ENCODE data around the gene WASF3.

Gene WASF3

DNA sequence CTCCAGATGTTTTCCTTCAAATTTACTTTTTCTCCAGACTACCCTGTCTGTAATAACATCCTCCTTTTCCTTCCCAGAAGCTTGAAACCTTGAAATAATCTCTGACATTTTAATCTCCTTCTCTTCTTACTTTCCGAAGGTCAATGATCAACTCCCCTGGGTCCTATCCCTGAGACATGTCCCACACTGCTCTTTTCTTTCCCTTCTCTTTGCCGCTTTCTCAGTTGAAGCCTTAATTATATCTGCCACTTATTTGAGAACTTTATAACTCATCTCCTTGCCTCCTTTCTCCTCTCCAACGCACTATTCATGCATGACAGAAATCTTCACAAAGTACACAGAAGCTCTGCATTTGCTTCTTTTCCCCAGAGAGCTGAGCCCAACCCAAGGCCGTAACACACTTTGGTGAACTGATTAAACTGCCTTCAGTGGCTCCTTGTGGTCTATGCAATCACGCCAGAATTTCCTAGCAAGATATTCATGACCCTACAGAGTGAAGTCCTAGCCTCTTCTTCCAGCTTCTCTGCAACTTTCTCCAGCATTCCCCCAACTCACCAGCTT, 9.2 kb upstream of the WASF3 start:
- DNase-seq (ENCODE audit: low spot score), result no peak

DNA sequence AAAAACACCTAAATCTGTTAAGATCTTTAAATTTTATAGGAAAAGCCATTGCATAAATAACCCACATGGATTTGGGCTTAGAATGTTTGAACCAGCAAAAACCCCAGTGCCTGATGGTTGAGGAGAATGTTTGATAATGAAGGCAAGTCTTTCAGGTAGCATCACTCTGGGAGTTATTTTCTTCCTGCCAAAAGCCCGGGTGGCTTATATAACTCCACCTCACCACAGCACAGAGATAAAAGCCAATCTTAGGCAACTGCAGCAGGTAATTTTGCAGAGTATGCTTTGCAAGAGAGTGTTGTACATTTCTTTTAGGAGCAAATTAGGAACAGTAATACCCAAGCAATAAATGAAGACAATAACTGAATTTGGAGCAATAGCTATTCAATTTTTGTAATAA, 7.8 kb upstream of the WASF3 start:
- DNase-seq (ENCODE audit: low spot score), result no peak

DNA sequence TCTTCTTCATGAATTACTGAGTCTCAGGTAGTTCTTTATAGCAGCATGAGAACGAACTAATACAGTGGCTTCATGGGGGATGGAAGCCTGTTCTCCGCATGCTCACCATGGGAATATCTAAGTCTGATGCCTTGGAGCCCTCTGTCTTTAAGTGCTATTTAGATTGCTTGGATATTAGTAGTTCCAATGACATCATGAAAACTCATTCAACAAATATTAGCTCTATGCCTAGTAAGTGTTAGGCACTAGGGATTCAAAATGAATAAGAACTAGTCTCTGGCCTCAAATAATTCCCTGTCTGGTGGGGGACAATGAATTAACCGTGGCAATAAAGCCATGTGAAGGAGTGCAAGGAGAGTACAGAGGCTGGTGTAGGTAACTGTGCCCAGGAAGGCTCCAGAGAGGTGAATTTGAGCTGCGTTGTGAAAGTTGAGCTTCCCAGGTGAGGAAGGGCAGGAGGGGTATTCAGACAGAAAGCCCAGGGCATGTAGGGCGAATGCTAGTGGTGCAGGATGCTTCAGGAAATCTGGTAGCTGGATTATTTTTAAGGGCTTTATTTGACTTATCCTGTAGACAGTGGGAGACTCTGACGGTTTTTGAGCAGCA, 6.1 kb upstream of the WASF3 start:
- no peak for DNase-seq (ENCODE audit: low spot score)

DNA sequence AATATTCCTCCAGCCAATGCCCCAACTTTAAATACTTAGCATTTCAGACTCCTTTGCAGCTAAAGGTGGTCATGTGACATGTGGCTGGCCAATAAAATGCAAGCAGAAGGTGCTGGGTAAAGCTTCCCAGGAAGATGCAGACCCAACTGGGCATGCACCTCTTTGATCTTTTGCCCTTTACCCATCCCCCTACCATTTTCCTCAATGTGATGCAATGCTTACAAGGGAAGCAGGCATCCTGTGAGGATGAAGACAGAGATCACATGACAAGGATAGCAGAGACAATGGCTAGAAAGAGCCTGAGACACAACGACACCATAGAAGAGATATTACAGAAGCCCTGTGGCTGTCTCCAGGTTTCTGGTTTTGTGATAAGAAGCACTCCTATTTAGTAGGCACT, 2.1 kb upstream of the WASF3 start:
- DNase-seq (ENCODE audit: low spot score), result no peak

DNA sequence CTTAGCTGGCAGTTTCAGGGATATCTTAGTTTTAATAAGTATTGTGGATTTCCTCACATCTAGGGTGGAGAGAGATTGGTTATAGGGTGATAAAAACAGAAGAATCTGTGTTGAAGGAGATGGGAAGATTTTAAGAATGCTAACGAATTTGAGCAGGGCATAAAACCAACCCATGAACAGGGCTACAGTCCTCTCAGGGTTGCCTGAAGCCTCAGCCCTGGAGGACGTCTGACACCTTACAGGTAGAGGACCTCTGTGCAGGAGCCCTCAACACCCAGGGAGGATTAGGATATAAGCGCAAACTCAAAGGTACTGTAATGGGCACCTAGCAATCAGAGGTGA, 461 bp upstream of the WASF3 start:
- DNase-seq (ENCODE audit: low spot score), result no peak

DNA sequence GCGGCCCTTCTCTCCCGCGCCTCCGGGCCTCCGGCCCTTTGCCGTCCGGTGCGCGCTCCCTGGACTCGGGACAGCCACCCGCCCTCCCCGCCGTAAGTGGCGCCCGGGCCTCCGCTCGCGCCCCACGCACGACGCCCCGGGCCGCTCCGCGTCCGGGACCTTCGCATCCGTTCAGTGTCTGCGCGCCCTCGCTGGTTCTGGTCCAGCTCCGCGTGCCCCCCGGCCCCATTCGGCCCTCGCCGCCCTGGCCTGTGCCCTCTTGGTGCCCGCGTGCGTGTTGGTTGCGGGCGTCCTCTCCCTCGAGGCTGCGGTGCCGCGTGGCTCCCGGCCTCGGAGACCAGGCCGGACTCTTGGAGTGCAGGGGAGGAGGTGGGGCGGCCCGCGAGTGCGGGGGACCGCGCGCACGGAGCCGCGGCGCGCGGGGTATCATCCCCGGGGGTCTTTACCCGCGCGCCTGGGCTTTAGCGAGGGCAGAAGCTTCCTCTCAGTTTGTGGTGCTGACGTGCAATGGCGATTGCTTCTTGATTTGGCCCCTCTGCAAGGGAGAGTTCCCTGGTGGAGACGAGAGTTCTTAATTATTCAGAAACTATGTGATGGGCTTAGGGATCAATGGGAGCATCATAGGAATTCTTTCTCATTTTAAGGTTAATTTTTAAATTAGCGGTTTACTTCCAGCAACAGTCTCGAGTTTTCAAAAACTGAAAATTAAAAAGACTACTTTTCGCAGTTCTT, 757 bp downstream of the WASF3 start:
- no peak for DNase-seq (ENCODE audit: low spot score)

DNA sequence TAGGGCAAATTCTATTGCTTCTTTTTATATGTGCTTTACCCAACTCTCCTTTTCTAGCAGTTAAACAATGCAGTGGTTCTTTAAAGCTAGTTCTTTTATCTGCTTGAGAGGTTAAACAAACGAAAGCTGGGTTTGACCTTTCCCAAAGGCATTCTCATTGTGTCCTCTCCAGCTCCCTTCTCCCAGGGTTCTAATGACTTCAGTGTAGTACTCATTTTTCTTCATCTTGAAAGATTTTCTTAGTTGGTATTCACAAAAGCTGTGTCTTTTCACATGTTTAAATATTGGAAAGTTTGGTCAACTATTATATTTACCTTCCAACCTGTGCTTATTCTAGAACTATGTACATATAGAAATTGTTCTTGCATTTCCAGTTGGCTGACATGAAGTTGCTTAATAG, 1.5 kb downstream of the WASF3 start:
- no peak for DNase-seq (ENCODE audit: low spot score)

DNA sequence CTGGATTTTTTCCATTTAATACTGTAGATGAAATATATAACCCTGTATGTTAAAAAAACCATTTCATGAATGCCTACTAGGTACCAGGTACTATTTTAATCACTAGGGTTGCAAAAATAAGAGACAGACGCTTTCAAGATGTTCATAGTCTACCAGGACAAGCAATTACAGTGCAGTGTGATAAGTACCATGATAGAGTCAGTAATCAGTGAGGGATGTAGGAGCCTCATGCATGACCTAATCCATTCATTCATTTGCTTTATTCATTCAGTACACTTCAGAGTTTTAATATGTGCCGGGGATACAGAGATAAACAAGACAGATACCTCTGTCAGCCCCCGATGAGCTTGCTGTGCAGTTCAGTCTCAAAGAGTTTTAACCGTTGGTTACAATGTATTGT, 3.0 kb downstream of the WASF3 start:
- DNase-seq (ENCODE audit: low spot score), result no peak

DNA sequence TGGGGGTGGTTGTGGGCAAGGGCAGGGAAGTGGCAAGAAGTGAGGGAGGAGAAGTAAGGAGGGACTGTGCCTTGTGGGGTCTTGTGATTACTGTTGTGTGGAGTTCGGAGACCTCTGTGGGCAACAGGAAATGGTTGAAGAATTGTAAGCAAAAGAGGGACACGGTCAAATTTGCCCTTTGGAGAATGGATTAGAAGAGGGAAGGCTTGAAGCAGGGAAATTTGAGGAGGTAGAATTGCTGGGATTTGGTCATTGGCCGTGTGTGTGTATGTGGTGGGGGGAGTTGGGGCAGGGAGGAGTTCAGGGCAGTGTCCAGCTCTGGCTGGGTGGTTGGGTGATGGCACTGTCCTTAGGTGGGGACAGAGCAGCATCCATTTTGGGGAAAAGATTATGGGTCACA, 3.6 kb downstream of the WASF3 start:
- DNase-seq (ENCODE audit: low spot score), result no peak

DNA sequence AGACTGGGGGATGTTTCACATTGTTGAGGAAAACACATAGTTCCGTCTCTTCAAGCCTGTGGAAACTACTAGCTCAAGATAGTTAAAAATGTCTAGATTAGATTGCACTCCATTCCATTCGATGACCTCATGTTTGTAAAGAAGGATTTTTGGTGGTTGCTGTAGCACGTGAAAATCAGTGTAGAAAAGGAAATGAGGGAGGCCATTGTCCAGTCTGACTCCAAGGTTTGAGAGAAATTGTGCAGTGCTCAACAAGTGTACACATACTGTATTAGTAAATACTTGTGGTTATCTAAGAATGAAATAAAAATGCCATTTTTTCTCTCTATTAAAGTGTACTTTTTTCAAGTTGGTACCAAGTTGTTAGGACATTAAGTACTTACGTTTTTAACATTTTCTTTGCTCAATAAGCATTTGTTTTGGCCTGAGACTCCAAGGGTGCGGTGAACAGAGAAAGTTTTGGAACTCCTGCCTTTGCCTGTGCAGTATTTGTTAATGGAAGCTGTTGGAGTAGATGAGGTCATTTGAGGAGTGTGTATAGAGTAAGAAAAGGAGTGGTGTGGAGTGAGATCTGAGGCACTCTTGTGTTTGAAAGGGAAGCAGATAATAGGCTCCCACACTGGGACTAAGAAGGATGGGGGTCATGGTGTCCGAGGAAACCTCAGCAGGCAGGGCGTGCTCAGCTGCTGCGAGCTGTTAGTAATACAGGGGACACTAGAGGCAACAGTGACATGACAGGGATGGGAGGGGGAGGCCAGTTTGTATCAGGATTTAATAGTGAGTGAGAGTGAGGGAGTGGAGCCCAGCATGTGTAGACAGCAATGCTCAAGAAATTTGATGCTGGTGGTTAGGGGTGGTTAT, 4.4 kb downstream of the WASF3 start:
- DNase-seq (ENCODE audit: low spot score), result no peak

DNA sequence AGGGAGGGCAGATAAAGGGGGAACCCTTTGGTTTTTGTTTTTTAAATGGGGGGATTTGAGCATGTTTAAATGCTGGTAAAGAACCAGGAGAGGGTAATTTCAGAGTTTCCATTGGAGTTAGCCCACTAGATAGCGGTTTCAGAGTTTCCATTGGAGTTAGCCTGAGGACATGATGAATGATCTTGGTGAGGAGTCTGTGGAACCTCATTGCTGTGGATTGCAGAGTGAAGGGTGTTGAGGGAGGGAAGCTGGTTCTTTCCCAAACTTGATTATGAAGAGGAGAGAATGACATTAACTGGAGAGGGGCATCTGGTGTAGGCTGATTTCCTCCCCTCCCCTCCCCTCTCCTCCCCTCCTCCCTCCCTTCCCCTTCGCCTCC, 5.0 kb downstream of the WASF3 start:
- DNase-seq (ENCODE audit: low spot score), result no peak

DNA sequence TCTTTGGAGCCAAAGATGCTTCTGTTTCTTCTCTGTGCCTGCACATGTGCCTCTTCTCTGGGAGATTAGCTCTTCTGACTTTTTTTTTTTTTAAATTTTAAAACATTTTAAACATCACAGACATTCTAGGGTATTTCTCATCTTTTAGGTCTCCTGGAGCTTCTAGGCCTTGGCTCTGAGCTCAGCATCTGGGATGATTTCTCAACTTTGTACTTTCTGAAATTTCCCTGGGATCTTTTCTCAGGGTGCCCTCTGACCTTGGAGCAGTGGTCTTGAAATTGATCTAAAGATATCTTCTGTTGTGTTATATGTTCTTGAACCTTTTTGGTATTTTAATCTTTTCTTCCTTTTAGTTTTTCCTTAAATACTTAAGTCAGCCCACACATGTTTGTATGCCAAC, 6.2 kb downstream of the WASF3 start:
- no peak for DNase-seq (ENCODE audit: low spot score)

DNA sequence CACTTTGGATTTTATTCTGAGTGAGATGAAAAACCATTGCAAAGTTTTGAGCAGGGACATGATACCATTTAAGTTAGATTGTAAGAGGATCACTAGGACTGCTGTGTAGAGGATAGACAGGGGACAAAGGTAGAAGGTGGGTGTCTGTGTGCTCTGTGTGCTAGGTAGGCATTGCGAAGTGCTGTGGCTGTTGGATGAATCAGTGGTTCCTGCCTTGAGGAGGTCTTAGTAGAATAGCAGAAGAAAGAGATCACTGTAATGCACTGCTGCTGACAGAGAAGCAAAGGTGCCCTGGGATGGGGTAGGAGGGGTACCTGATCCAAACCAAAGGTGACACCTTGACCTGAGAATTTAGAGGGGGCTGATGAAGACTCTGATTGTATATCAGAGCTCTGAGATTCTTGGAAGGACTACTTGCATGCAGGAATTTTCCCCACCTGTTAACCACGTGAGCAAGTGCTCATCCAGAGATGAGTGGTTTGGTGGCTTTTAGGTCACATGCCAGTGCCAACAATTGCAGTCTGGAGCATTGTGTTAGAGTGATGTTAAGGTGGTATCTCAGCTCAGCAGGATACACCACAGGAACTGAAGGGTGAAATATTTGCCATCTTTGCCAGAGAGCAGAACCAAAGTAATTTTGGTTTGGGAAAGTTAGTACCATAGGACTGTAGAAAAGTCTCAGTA, 10.8 kb downstream of the WASF3 start:
- no peak for DNase-seq (ENCODE audit: low spot score)

DNA sequence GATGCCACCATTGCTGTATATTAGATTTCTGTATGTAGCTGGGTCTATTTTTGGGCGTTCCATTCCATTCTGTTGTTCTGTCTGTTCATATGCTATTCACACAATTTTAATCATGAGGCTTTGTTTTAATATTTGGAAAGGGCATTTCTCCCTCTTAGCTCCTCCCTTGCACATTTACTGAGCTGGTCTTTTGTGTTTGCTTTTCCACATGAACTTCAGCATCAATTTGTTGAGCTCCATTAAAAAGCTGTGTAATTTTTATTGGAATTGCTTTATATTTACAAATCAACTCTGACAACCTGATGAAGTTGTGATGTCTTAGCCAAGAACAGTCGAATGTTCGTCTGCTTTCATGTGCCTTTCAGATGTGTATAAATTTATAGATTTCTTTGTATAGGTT, 14.0 kb downstream of the WASF3 start:
- DNase-seq (ENCODE audit: low spot score), result no peak

DNA sequence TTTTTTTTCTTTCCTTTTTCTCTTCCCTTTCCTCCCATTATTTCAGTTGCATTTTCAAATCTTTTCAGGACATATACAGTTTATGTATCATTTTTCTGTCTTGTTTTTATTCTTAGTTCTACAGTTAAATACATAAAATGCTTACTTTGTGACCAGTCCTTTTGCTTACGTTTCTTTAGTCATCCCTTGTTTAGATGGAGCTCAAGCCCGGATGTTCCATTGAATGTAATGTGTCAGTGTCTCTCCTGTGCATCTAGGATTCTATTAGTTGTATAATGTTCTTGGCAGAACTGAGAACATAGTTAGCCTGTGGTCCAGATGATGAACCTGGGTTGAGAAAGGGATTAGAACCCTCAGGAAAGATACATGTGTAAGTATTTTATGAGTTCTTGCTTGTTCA, 17.8 kb downstream of the WASF3 start:
- no peak for DNase-seq (ENCODE audit: low spot score)

DNA sequence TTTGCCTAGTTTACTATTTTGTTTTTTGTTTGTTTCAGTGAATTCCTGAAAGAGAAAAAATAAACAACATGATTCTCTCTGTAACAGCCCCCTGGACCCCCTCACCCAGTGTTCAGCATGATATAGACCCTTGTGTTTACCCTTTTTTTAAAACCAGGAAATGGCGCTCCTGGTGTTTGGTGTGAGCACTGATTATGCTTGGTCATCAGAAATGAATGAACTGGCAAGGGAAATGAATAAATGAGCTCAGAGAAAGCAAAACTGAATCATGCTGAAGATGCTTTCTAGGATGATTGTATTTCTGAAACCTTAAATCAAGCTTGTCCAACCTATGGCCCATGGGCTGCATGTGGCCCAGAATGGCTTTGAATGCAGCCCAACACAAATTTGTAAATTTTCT, 22.1 kb downstream of the WASF3 start:
- no peak for DNase-seq (ENCODE audit: low spot score)

DNA sequence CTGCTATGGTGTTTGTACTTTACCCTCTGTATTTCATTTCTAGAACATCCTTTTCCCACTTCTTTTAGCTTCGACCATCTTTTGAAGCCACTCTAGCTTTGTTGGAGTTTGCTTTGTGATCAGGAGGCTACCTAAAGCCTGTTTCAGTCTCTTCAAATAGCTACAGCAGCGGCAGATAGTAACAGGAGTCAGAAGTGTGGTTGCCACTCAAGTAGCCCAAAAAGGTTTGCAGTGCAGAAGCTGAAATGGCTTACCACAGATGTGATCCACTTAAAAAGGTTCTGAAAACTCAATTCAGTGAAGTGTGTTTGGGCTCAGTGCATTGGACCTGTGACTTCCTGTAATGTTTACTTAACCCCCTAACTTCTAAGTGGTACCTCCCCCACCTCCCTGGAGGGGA, 26.2 kb downstream of the WASF3 start:
- DNase-seq (ENCODE audit: low spot score), result no peak

DNA sequence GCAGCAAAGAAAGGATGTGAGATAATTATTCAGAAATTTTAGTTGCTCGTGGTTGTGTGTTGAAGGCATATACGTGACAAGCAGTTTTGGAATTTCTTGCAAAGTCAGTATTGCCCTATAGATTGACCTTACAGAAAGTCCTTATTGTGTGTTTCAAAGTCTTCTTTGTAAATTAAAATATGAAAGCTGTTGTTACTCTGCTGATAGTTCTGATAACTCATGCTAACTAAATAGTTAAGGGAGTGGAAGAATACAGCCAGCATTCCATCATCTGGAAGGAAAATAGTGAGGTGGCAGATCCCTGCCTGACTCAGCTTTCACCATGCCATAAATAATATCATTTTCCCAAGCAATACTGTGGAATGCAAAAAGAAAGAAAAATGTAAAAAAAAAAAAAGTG, 27.2 kb downstream of the WASF3 start:
- DNase-seq (ENCODE audit: low spot score), result no peak

DNA sequence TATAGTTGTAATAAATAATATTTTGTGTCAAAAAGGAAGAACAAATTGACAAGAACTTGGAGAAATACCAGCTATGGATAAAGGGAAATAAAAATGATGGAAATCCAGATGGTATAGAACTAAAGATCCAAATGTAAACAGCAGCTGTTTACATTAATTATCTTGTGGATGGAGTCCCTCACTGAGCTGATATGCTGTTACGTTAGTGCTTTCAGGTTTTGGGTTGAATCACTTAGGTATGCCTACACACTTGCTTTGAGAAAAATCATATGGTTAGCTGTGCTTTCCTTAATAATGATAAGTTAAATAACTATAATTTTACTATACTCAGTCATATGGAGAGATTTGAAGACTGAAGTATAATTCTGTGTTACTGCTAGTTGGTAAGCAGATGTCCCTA, 27.7 kb downstream of the WASF3 start:
- DNase-seq (ENCODE audit: low spot score), result no peak

DNA sequence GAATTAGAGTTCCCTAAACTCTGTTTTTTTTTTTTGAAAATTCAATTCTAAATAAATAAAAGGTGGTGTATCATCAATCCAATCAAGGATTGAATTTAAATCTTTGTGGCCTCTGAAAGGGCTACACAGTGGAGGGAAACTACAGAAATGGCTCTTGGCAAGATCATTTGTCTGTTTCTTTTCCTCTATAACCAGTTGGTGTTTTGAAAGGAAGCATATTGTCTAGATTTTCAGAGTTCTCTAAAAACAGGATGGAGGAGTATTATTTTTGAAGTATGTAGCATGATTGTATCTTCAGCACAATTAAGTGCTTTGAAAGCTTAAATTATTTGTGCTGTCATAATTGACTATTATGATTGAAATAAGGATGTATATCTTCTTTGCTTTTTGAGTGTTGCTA, 29.8 kb downstream of the WASF3 start:
- DNase-seq (ENCODE audit: low spot score), result no peak

DNA sequence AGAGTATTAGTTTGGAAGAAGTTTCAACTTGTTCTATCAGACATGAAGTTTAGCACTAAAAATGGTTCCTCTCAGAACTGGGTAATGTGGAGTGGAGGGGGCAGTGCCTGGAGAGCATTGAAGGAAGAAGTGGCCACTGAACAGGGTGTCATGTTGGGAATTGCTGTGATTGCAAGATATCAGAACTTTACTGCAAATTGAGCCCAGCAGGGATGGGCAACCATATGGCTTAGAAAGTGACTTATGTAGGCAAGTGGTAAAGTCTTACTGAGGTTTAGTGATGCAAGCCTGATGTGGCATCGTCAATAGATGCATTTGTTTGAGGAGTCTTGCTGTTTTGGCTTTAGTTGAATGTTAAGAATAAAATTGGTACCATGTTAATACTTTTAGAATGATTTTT, 31.7 kb downstream of the WASF3 start:
- DNase-seq (ENCODE audit: low spot score), result no peak

DNA sequence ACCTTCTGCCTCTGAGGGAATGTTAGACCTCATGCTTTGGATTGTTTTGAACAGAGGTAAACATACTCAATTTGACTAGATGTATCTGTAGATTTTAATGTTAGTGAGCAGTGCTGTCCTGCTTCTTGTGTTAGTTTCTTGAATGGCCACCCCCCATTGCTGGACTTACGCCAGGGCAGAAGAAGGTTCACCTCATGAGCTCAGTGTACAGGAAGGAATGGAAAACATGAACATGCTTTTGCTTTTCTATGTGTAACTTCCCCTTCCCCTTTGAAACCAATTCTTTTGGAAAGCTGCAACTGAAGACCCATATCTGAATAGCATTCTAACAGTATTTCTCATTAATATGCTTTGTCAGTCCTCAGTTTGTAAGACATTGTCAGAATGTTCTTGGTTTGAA, 32.3 kb downstream of the WASF3 start:
- DNase-seq (ENCODE audit: low spot score), result no peak

DNA sequence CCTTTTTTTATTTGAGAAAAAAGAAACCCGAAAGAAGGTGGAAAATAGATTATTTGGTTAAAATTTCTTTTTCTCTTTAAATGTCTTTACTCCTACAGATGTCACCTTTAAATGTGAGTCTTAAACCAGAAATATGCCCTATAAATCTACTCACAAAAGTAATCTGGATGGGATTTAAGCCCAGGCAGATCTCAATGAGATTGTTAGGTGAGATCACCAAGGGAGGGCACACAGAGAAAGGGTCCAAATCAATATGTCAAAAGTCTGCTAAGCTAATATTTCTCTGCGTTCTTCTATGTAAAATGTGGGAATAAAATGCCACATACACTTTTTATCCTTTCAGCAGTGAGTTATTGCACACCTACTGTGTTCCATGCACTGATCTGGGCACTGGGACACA, 32.9 kb downstream of the WASF3 start:
- DNase-seq (ENCODE audit: low spot score), result no peak
